ENCODE data around the gene TCF7L1.

- no peak for TF ChIP-seq CTCF (IDR thresholded peaks at IDR 0.05; ENCODE audit: insufficient read depth, low read depth, low read length)
- TF ChIP-seq EZH2 (IDR thresholded peaks at IDR 0.05; ENCODE audit: insufficient read depth, low read length): no peak
Measured at GRCh38 chr2:85325466-85325811, 192.2 kb downstream of the TCF7L1 start.

Data from astrocyte (in vitro differentiated cells and primary cell).